GM18861 (cell line): Measurements from ENCODE around the gene CACTIN.

ENCODE experiments used
- ATAC-seq: cut with Tn5 transposase; IDR thresholded peaks from one replicate; pipeline ENCODE4 v1.9.1; 2021; ENCODE audit not compliant: unreplicated experiment

CACTIN gene

GRCh38 chr19:3664879-3665642, 38.5 kb upstream of the CACTIN start:
- ATAC-seq = no peak

GRCh38 chr19:3663838-3664237, 37.2 kb upstream of the CACTIN start:
- no peak for ATAC-seq

GRCh38 chr19:3661284-3662238, 35.0 kb upstream of the CACTIN start:
- ATAC-seq = no peak

GRCh38 chr19:3660493-3661219, 34.1 kb upstream of the CACTIN start:
- ATAC-seq = no peak

GRCh38 chr19:3659746-3660112, 33.1 kb upstream of the CACTIN start:
- no peak for ATAC-seq

- ATAC-seq = no peak
Observed at GRCh38 chr19:3658870-3659745, 32.5 kb upstream of the CACTIN start.

GRCh38 chr19:3658004-3658869, 31.6 kb upstream of the CACTIN start:
- no peak for ATAC-seq

GRCh38 chr19:3657395-3657769, 30.8 kb upstream of the CACTIN start:
- no peak for ATAC-seq

GRCh38 chr19:3656747-3657394, 30.3 kb upstream of the CACTIN start:
- ATAC-seq = no peak

- no peak for ATAC-seq
Observed at GRCh38 chr19:3656073-3656746, 29.6 kb upstream of the CACTIN start.

- no peak for ATAC-seq
Observed at GRCh38 chr19:3655402-3656072, 28.9 kb upstream of the CACTIN start.

GRCh38 chr19:3653865-3654513, 27.4 kb upstream of the CACTIN start:
- no peak for ATAC-seq

- ATAC-seq = no peak
Observed at GRCh38 chr19:3653081-3653795, 26.6 kb upstream of the CACTIN start.

GRCh38 chr19:3652422-3652821, 25.8 kb upstream of the CACTIN start:
- no peak for ATAC-seq

- ATAC-seq = no peak
Observed at GRCh38 chr19:3651684-3652083, 25.1 kb upstream of the CACTIN start.

- no peak for ATAC-seq
Observed at GRCh38 chr19:3649888-3650287, 23.3 kb upstream of the CACTIN start.
